NCI-H524 treated with DMSO at 0.1 percent for 48 hours (cell line): ENCODE data around the gene C1orf210.

Experiments
- DNase-seq: peaks from one replicate; lab custom pipeline; 2025; lab: John Stamatoyannopoulos, UW

Gene C1orf210

GRCh38 chr1:43312663-43313515 is 27.5 kb upstream of the C1orf210 start:
- no peak for DNase-seq

- DNase-seq: no peak
Measured at GRCh38 chr1:43312212-43312623, 26.8 kb upstream of the C1orf210 start.

- no peak for DNase-seq
Measured at GRCh38 chr1:43311521-43311920, 26.1 kb upstream of the C1orf210 start.

- DNase-seq: no peak
Measured at GRCh38 chr1:43309405-43310025, 24.1 kb upstream of the C1orf210 start.

- DNase-seq: no peak
Measured at GRCh38 chr1:43308635-43309404, 23.4 kb upstream of the C1orf210 start.

- no peak for DNase-seq
Measured at GRCh38 chr1:43307458-43308158, 22.2 kb upstream of the C1orf210 start.

- no peak for DNase-seq
Measured at GRCh38 chr1:43306688-43307457, 21.5 kb upstream of the C1orf210 start.

GRCh38 chr1:43305926-43306687 is 20.7 kb upstream of the C1orf210 start:
- DNase-seq: no peak

- DNase-seq: no peak
Measured at GRCh38 chr1:43305461-43305860, 20.1 kb upstream of the C1orf210 start.

GRCh38 chr1:43304771-43305300 is 19.5 kb upstream of the C1orf210 start:
- DNase-seq: no peak

GRCh38 chr1:43304314-43304681 is 18.9 kb upstream of the C1orf210 start:
- DNase-seq: no peak

- no peak for DNase-seq
Measured at GRCh38 chr1:43303471-43304313, 18.3 kb upstream of the C1orf210 start.

GRCh38 chr1:43302721-43303470 is 17.5 kb upstream of the C1orf210 start:
- no peak for DNase-seq

GRCh38 chr1:43302201-43302600 is 16.8 kb upstream of the C1orf210 start:
- no peak for DNase-seq

- DNase-seq: no peak
Measured at GRCh38 chr1:43300378-43301094, 15.2 kb upstream of the C1orf210 start, which contains the start of gene TIE1. Gene TIE1, plus strand, starts transcription at chr1:43300982. Its CDS starts 90 bp downstream, at chr1:43301072.

- no peak for DNase-seq
Measured at GRCh38 chr1:43299101-43299500, 13.7 kb upstream of the C1orf210 start.

GRCh38 chr1:43298055-43298454 is 12.7 kb upstream of the C1orf210 start:
- DNase-seq: no peak

GRCh38 chr1:43296207-43296606 is 10.8 kb upstream of the C1orf210 start:
- DNase-seq: no peak
